Fibroblast of villous mesenchyme (primary cell): ENCODE data around the gene SYCE3. TPM values are rescaled to one million over a fixed set of nuclear protein-coding genes. Genes with fewer than 3 reads are reported as not detected.
A peak's percentile ranks its signal among the peaks of the same experiment; 100 is the strongest.

Experiments
- DNase-seq: peaks from one replicate; pipeline ENCODE4 v3.0.0-alpha.2; 2010; ENCODE audit warnings: low read depth
- H3K4me3 ChIP-seq: 2 replicates; pipeline ENCODE4 v1.5.1; 2011; ENCODE audit warnings: low read depth, mild to moderate bottlenecking, low read length
- CTCF ChIP-seq: IDR thresholded peaks from 2 replicates; pipeline ENCODE4 v1.5.1; 2012; ENCODE audit warnings: low read depth, mild to moderate bottlenecking, low read length; ENCODE audit not compliant: insufficient read depth
- total RNA-seq: library from RNA; depleted of rRNA; stranded (reverse); fragments of >200 nt; gene quantifications from 2 replicates; pipeline ENCODE4 v1.2.3, GENCODE V29; 2012

The SYCE3 gene
- total RNA-seq, 1 donor = not detected

- DNase-seq = no peak
- no peak for TF ChIP-seq CTCF
- H3K4me3 ChIP-seq = no peak overlapping the region
Measured at GRCh38 chr22:50517495-50518260, 45.0 kb downstream of the SYCE3 start.

- no peak overlapping the region for H3K4me3 ChIP-seq
- DNase-seq = no peak
Measured at GRCh38 chr22:50516891-50517290, 45.8 kb downstream of the SYCE3 start.

GRCh38 chr22:50516068-50516467 lies 46.7 kb downstream of the SYCE3 start:
- no peak overlapping the region for H3K4me3 ChIP-seq
- no peak for TF ChIP-seq CTCF
- no peak for DNase-seq

More at GRCh38 chr22:50516891-50517290, 45.8 kb downstream of the SYCE3 start:
- no peak for TF ChIP-seq CTCF

GRCh38 chr22:50513175-50513574 lies 49.5 kb downstream of the SYCE3 start:
- DNase-seq = no peak
- no peak overlapping the region for H3K4me3 ChIP-seq
- no peak for TF ChIP-seq CTCF

- no peak for DNase-seq
- no peak for TF ChIP-seq CTCF
- H3K4me3 ChIP-seq = peak overlapping the region; percentile 85
Measured at GRCh38 chr22:50508897-50509296, 53.8 kb downstream of the SYCE3 start.

- TF ChIP-seq CTCF = no peak
- DNase-seq = peak; percentile 98
- H3K4me3 ChIP-seq = peak within 1 kb of the TSS; percentile 91
Measured at GRCh38 chr22:50507991-50508884, 54.5 kb downstream of the SYCE3 start, which contains the start of gene NCAPH2. Gene NCAPH2, plus strand, starts transcription at chr22:50508224. Its CDS starts 114 bp downstream, at chr22:50508338.
